HG02642 (cell line): Measurements from ENCODE around the gene TRIM65.

Experiments
- ATAC-seq: cut with Tn5 transposase; IDR thresholded peaks from one replicate; pipeline ENCODE4 v1.9.1; 2021; ENCODE audit warnings: mild to moderate bottlenecking; ENCODE audit not compliant: unreplicated experiment, poor library complexity

Gene TRIM65

DNA sequence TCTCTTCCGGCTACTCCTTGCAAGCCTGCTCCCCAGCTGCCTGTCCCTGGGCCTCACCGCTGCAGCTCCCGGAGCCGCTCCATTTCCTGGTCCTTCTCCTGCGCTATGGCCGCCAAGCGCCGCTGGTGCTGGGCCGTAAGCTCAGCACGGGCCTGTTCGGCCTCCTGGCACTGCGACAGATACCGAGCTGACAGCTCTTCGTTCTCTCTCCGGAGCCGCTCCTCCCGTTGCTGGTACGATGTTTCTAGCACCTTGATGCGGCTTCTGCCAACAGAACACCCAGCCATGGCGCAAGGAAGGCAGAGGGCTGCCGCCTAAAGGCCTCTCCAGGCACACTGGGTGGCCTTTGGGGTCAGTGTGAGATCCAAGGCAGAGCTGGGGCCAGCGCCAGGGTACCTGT lies 22.9 kb upstream of the TRIM65 start:
- ATAC-seq = no peak

DNA sequence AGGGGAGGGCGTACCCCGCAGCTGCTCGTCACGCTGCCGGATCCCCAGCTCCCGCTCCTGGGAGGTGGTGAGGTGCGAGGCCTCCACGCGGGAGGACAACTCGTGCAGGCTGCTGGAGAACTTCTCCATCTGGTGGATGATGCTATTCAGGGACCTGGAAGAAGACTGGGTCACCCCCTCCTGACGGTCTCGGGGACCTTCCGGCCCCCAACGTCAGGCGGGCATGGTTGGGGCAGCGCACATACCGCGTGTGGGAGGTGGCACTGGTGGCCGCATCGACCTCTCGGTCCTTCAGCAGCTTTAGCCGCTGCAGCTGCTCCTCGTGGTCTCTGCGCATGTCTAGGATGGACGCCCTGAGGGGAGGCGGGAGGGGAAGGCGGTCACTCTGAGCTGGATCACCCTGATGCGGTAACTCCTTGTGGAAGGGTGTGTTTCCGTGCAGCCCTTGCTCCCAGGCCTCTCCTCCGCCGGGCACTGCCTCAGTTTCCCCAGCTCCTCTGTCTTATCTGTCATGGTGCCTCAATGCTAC lies 21.2 kb upstream of the TRIM65 start:
- ATAC-seq = no peak

DNA sequence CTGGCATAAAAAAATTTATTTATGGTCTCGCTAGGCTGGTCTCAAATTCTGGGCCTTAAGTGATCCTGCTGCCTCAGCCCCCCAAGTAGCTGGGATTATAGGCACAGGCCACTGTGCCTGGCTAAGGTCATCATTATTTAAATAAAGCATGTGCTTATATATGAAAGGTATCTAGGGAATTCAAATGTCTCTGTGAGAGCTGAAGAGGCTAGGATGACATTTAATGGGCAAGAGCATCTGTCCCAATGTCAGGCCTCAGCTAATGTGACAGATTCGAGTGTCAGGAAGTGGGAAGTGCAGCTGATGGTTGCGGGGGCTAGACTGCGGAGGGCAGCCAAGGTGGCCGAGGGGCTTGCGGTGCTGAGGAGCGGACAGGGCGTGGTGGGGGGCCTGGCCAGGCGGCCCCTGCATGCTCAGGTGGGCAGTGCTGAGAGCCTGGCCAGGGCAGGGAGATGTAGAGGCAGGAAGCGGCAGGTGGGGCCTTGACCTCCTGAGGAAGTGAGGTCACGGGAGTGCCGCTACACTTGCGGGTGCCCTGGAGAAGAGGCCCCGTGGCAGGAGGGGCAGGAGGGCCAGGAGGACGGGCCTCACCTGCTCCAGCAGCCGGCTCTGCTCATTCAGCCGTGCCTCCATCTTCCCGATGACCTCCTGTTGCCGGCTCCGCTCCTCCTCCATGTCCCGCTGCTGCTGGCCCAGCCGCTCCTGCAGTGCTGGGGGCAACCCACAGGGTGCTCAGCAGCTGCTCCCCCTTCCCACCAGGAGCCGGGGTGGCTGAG lies 20.6 kb upstream of the TRIM65 start:
- no peak for ATAC-seq

DNA sequence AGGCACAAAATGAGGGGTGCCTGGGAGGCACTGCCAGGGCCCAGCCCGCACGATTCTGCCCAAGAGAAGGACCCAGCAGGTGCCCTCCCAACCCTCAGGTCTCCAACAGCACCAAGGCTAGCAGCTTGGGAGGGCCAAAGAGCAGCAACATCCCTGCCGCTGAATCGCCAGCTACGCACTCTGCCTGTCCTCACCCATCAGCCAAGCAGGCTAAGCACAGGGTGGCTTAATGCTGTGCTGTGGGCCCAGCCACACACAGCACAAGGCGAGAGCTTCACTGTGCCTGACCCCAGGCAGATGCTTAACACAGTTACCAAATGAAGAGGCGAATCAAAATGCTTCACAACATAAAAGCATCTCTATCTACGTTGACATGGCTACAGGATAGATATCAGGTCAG lies 18.5 kb upstream of the TRIM65 start:
- ATAC-seq = no peak

DNA sequence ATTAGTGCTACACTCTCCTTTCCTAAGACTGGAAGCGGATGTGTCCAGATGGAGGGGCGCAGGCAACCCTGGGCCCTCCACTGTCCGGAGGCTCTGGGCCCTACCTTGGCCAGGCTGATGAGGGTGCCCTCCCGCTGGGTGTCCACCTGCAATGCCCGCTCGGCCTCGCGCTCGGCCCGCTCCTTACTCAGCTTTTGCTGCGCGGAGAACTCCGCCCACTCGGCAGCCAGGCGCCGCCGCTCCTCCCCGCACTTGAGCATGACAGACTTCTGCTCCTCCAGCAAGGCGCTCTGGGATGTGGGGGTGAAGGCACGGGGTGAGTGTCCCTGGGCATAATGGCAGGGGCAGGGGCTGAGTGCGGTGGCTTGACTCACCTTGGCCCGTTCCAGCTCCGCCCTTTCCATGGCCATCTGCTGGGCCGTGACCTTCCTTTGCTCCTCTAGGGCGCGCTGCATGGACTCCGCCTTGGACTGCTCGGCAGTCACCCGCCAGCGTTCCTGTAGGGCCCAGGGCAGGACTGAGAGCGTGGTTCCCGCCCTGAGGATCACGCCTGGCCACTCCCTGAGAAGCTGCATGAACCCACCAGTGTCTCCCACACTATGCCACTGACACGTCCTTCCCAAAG lies 18.0 kb upstream of the TRIM65 start:
- ATAC-seq = no peak

DNA sequence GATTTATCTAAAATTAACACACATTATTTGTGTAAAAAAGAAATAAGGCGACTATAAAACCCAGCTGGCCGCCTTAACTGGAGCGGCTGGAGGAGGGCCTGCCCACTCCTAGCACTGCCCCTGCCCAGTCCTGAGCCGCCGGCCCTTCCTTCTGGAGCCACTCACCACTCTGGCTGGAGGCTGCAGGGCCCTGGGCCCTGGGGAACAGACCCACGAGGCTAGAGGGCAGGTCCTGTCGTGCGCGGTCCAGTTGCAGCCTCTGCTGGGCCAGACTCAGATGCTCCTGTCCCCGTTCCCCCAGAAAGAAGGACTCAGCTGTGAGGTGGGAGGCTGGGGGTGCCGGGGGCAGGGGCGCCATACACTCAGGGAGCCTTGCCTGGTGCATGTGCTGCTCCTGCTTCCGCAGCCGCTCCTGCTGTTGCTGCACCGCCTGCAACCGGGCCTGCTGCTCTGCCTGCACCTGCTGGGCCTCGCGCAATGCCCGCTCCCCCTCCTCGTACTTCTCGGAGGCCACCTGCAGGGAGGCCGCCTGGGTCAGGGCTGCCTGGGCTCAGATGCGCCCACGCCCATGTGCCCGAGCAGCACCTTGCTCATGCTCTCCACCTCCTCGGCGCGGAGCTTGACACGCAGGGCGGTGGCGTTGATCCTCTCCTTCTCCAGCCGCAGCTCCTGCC lies 16.9 kb upstream of the TRIM65 start:
- ATAC-seq = no peak

DNA sequence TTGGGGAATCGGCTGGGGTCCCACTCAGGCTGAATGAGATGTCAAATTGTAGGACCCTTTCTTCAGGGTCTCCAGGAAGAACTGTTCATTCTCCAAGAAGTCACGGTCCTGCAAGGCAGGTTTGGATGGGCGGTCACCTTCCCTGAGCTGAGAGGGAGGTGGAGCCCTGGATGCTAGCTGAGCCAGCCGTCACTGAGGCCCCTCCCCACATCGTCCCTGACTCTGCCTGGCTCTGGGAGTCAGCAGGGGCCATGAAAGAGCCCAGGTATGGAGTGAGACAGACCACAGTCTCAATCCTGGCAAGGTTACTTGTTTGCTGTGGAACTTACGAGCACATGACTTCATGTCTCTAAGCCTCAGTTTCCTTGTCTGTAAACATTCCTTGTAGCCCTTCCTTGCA lies 13.9 kb upstream of the TRIM65 start:
- ATAC-seq = no peak

DNA sequence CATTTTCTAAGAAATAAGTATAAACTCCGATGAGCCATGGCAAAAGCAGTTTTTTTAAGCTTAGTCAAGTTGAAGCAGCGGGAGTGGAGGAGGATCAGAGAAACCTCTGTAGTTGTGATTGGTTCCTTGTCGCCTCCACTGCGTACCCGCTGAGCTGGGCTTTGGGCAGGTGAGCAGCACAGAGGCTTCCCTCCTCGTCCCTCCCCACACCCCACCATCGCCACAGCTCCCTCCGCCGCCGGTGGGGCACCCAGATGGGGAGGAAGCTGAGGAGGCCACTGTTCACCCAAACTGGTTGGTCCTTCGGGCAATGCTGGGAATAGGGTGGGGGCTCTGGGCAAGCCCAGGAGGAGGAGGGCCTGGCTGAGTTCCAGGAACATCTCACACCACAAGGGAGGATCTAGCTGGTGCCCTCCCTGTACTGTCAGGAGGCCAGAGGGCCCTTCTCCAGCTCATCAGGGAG lies 13.1 kb upstream of the TRIM65 start:
- ATAC-seq = no peak

DNA sequence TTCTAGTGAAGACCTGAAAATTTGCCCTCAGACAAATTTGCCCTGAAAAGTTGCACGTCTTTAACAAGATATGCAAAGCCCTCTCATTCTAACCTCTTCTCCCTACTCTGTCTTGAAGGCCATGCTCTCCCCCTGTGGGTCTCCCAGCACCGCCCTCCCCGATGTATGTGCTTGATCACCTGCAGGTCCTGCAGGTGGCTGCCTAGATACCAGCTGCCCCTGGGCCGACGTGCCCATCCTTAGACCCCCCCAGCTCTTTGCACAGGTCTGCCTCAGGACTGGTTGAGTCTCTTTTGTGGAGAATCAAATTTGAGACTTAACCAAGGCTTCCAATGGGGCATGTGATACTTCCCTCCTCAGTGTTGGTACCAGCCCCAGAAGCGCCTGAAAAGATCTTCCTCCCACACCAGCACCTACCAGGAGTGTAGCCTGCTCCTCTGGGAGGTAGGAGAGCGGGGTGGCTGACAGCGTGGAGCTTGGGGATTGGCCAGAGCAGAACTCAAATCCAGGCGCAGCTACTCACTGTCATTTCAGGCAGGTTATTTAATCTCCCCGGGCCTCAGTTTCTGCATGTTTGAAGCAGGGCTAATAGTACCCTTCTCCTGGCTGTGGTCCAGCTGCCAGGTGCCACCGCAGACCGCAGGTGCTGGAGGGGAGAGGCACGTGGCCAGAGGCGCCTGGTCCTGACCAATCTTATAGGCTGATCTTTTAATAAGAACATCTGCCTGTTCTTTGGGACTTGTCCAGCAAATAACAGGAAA lies 12.5 kb upstream of the TRIM65 start:
- no peak for ATAC-seq

DNA sequence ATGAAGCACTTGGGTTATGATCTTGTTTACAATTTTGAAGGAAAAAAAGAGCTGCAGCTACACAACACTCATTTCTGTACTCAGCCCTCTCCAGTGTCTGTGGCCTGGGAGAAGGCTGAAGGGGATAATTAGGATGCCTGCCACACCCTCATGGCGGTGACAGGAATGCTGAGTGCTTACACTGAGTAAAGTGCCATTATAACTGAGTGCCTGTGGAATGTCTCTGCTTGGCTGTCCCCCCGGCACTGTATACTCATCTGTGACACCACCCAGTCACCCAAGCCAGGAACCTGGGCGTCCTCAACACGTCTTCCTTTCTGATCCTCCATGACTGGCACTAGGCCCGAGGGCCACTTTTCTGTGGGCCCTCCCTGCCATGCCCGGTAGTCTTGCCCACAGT lies 11.4 kb upstream of the TRIM65 start:
- ATAC-seq = no peak

DNA sequence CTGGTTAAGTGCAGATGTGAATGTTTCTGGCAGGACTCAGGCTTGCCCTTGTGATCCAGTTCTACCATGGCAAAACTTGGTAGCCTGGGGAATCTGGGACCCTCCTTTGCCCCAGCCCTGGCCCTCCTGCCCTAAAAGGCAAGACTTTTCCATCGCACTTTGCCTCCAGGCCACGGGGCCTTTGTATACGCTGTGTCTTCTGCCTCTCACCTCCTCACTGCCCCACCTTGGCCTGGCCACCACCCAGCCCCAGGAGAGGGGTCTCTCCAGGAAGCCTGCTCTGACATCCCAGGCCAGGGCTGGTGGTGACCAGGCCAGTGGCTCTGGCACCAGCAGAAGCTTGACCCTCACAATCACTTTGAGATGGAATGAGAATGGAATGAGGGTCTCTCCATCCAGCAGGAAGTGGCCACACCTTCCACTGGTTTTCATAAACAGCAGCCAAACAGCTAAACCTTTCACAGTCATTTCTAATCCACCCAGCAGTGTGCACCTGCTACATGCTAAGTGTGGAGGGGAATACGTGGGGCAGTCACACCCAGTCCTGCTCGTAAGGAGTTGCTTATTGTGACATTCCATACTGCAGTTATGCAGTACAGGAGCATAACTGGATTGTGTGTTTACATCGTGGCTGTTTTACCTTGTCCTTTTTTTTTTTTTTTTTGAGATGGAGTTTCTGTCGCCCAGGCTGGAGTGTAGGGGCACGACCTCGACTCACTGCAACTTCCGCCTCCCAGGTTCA lies 9.6 kb upstream of the TRIM65 start:
- ATAC-seq = no peak

DNA sequence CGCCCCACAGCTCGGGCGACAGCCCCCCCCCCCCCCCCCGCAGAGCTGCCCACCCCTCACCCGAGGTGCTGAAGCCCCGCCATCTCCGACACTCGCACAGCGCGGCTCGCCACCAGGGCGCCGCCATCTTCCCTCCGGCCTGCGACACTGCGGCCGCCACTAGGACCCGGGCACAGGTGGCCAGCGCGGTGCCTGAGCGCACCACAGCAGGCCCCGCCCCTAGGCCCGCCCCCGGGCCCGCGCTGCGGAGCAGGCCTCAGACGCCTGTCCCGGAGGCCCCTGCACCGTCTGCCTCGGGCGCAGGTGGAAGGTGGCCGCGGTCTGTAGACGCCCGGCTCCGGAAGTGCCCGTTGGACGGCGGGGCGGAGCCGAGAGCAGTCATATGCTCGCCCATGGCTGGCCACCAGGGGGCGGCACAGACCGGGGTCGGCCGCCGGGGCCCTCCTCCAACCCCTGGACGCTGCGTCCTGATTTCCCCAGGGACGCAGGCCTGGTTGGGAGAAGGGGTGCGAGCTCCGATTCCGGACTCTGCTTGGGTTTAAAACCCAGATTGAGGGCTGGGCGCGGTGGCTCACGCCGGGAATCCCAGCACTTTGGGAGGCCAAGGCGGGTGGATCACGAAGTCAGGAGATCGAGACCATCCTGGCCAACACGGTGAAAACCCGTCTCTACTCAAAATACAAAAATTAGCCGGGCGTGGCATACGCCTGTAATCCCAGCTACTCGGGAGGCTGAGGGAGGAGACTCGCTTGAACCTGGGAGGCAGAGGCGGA lies 8.2 kb upstream of the TRIM65 start, which contains the start of gene MRPL38:
Gene MRPL38, minus strand, starts transcription at position 136 of the 773 bp plus-strand sequence. Its CDS starts 9 bp downstream, at position 127.
- ATAC-seq = peak; percentile 95

DNA sequence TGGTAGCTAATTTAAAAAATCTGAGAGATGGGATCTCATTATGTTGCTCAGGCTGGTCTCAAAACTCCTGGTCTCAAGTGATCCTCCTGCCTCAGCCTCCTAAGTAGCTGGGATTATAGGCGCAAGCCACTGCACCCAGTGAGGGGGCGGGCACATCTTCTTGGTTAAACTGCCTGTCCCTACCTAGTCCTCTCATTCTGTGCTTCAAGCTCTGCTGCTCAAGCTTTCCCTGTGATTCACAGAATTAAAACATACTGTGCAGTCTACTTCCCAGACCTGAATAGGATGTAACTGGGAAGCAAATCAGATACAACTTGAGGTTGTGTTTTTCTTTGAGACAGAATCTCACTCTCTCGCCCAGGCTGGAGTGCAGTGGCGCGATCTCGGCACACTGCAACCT lies 5.7 kb upstream of the TRIM65 start:
- no peak for ATAC-seq

DNA sequence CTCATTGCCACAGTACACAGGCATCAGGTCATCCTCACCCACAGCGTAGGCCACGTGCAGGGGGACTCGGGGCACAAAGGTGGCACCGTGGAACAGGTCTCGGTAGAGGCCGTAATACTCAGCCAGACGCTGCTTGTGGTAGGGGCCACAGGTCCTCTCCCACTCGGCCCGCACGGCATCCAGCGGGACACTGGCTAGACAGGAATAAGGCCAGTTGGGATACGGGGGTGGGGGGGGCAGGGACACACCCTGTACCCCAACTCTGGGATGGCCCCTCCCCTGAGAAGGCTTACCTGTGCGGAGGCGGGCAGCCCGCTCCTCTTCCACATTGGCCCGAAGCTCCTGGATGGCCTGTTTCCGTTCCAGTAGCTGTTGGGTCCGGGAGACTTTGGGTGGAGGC lies 5.0 kb upstream of the TRIM65 start:
- ATAC-seq = no peak

DNA sequence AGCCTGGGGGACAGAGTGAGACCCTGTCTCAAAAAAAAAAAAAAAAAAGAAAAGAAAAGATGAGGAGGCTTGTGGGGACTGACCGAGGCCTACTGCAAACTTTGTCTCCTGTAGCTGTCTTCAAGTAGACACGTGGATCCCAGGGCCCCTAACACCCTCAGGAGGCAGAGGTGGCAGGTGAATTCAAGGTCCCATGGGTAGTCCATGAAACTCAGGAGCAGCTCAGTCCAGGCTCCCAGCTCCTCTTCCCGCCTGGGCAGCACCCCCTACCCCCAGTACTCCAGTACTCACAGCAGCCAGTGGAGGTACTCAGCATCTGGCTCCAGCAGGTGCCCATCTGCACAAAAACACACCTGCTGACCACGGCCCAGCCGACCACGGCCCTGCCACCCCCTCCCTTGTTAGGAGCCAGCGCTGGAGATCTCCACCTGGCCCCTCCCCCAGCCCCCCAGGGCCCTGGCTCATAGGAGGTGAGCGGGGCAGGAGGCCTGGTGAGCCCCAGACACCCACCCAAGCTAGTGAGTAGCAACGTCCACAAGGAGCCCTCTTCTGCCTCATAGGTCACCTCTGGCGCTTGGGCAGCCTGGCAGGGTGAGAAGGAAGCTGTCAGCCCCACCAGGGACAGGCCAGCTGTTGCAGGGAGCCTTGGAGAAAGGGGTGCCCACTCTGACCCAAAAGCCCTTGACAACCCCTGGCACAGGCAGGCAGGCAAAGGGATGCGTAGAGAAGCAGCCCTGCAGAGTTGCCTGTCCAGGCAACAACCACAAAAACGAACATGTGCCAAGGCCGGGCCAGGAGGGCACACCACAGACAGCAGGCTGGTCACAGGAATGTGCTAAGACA lies 4.2 kb upstream of the TRIM65 start:
- ATAC-seq = no peak

DNA sequence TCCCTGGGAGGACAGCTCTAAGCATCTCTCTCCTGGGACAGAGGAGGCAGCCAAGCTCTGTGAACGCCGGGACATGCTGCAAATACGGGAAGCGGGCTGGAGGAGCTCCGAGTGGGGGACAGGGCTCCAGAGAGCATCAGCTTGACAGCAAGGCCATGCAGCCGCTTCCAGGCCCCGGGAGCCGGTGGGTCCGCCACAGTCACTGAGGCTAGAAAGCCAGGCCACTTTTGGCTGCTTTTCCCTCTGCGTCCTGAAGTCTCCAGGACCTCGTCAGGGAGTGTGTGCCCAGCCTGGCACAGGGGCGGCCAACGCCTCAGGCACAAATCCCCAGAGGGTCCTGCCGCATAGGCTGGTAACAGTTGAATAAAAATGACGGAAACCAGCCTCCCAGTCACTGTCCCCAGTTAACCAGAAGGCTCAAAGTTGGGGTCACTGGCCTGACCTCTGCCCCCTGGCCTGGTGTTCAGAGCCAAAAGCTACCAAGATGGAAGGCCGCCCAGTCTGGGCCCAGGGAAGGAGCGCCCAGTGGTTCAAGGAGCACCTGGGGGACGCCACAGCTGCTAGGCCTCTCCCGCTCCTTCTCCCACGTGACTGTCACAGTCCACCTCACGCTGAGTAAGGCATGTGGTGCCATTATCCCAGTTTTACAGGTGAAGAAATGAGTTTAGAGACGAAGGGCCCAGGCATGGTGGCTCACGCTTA lies 3.2 kb upstream of the TRIM65 start:
- no peak for ATAC-seq

DNA sequence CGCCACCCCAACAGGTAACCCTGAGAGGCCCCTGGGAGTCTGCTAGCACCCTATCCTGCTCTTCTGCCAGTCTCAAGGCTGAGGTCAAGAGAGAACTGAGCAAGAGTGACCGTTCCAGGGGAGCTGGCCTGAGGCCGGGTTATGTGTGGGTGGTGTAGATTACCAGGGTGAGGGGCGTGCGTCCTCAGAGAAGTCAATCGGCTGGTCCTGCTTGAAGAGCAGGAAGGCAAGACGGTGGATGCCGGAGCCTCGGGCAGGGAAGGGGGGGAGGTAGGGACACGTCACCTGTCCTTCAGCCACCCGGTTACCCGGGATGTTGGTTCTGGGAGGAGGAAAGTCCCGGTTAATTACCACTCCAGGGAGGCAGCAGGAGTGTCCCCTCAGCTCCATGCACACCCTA lies 2.6 kb upstream of the TRIM65 start:
- no peak for ATAC-seq

DNA sequence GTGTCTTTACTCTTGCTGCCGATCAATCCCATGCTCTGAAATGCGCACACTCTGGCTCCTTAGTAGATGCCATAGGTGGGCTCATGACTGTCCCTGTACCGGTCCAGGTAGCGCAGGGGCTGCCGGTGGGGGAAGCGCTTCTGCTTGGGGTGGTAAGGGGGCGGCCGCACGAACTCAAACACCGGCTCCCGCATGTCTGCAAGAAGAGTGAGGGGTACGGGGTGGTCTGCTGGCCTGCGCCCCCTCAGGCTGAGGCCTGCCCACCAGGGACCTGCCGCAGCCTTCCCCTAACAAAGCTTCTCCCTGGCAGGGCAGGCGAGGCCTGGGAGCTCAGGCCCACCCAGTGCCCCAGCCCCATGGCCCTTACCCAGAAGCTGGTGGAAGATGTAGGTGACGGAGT lies 2.0 kb upstream of the TRIM65 start:
- no peak for ATAC-seq
